NOMO-1 treated with DMSO at 0.1 percent for 48 hours (cell line): ENCODE data around the gene ADARB2.
"Not testable (repeated sequence)": the region's sequence is repeated elsewhere in the genome, so short reads cannot be mapped to it uniquely, and the experiment has no call there.

Source experiments
- DNase-seq: peaks from one replicate; lab custom pipeline; 2025; ENCODE audit not compliant: unreplicated experiment; lab: John Stamatoyannopoulos, UW

ADARB2 gene

DNA sequence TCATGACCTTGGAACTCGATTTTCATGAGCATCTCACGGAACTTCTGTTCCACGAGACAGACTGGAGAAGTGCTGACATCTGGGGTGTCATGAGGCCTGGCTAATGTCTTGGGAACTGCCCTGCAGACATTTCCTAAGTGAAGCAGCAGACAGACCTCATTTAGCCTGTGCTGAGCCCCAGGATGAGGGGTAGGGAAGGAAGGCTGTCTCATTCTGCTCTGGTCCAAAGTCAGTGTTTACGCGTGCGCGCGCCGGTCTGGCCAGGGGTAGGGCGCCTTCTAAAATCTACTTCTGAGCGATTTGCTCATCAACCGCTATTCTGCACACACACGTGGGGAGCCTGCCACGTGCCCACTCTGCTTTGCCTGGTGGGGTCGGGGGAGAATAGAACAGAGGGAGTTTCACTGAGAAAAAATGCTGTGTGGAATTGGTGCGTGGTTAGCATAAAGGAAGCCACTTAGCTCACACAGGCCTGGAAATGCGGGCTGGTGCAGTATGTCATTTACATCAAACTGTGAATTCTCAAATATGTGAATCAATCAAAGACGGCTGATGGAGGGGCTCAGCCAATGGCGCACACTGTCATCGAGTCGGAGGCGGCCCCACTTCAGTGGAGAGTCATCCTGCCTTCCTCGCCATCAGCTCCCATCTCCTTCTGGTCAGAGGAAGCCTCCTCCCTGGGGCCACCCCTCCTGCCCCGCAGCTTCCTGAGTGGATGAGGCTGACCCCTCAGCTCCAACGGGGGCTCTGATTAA lies 335.1 kb downstream of the ADARB2 start:
- no peak for DNase-seq

DNA sequence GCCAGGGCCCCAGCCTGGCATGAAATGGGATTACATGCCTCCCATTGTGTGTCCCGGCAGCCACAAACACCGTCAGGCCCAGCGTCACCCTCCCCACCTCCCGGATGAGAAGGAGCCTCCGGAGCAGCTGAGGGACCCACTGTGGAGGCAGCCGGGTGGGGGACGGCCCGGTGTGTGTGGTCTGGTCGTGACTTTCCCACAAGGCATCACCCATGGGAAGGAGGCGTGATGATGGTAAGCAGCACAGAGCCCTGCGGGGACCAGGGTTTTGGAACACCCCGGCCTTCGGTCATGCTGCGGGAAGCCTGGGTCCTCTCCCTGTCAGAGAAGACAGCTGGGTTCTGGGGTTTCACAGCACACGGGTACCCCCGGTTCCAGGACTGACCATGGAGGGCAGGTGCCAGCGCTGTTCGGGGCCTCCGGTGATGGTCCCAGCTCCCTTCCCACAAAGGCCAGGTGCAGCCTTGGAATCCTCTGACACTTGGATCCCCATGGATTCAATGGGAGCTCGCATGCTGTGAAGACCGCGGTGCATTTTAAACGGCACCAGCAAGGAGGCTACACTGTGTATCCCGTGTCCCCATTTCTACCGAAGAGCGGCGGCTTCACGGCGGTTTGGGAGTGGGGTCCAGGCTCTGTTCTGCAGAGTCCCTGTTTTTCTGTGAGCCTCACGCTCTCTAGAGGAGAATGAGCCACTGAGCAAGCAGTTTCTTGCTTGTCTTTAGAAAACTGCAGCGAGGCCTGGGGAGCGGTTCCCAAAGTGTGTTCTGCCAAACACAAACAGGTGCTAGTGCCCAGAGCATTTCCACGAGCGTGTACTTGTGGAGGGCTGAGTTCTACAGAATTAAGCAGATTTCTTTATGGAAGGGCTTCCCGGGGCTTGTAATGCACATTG lies 336.0 kb downstream of the ADARB2 start:
- DNase-seq = no peak

GRCh38 chr10:1400101-1401070 lies 336.9 kb downstream of the ADARB2 start:
- no peak for DNase-seq

- no peak for DNase-seq
These were observed 337.8 kb downstream of the ADARB2 start for GRCh38 chr10:1399431-1400100.

- no peak for DNase-seq
These were observed 338.5 kb downstream of the ADARB2 start for GRCh38 chr10:1398626-1399410.

GRCh38 chr10:1398116-1398515 lies 339.2 kb downstream of the ADARB2 start:
- DNase-seq = not testable (repeated sequence)

- no peak for DNase-seq
These were observed 341.1 kb downstream of the ADARB2 start for GRCh38 chr10:1396297-1396635.

GRCh38 chr10:1395481-1396296 lies 341.6 kb downstream of the ADARB2 start:
- no peak for DNase-seq

GRCh38 chr10:1395025-1395480 lies 342.3 kb downstream of the ADARB2 start:
- DNase-seq = no peak

DNA sequence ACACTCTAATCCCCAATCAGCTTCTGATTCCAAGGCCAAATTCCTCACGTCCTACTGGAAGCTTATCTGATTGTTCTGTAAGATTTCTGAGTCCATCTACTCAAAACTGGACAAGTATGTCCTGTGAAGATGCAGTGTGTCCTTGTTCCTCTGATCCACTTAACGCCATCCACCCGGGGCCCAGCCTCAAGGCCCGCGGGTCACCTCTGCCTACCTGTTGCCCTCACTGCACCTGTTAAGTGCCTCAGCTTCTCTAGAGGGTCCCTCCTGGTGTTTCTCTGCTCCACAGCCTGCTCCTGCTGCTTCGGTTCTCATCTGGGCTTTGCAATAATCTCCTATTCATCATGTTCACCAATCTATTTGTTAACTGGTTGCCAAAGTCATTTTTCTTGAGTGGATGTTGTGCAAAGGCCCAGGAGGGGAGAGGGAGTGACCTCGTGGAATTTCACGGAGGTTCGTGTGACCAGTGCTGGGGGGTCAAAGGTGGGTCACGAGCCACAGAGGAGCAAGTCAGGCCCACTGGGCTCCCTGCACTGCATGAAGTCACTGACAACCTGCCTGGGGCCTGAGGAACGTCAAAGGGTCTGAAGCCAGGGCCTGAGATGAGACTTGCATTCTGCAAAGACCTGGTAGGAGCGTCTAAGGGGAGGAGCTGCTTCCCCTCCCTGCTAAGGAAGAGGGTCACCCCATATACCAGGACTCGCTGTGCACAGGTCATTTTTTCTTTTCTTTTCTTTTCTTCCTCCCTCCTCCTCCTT lies 343.0 kb downstream of the ADARB2 start:
- DNase-seq = no peak

DNA sequence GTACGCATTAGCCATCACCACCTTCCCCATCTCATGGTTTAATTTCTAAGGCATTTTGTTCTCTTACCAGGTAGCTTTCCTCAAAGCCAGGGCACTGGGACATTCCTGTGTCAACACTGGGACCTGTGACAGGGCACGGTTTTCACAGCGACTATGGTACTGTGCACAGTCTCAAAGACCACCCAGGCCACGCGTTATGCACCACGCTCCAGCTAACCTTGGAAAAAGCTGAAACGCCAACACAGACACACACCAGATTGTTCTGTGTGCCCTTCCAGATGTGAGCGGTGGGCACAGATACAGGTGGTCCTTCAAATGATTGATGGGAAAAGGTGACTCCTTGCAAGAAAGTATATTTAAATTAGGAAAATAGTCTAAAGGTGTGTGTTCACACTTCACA lies 343.8 kb downstream of the ADARB2 start:
- DNase-seq = no peak

- no peak for DNase-seq
These were observed 345.2 kb downstream of the ADARB2 start for GRCh38 chr10:1392127-1392526.

DNA sequence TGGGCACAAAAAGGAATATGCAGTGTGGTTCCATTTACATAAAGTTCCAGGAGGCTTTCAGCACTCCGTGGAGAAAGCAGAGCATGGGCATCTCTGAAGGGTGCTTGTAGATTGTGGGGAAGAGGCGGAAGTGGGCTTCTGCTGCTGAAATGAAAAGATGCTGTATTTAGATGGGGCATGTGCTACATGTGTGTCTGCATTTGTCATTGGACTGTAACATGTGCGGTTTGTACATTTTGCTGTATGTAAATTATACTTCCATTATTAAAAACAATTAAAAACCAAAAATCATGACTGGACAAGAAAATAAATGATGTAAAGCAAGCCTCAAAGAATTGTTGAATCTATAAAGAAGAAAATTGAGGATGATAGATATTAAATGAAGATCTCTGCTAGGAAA lies 347.1 kb downstream of the ADARB2 start:
- DNase-seq = no peak

- no peak for DNase-seq
These were observed 353.3 kb downstream of the ADARB2 start for GRCh38 chr10:1384026-1384425.

GRCh38 chr10:1382711-1383110 lies 354.6 kb downstream of the ADARB2 start:
- DNase-seq = no peak

GRCh38 chr10:1381339-1381738 lies 356.0 kb downstream of the ADARB2 start:
- DNase-seq = no peak

GRCh38 chr10:1380088-1380671 lies 357.1 kb downstream of the ADARB2 start:
- DNase-seq = no peak

- DNase-seq = no peak
These were observed 357.7 kb downstream of the ADARB2 start for GRCh38 chr10:1379601-1380000.
